ENCODE data around the gene EIF4E3. TPM values are rescaled to one million over a fixed set of nuclear protein-coding genes. Genes with fewer than 3 reads are reported as not detected.

EIF4E3 gene
- total and polyA plus RNA-seq, 10 of the 15 experiments (the other 5 are each of a cell fraction or from before 2014, with no cell fraction given), result 0.05 to 0.38 (median 0.16) TPM; not detected in 1

DNA sequence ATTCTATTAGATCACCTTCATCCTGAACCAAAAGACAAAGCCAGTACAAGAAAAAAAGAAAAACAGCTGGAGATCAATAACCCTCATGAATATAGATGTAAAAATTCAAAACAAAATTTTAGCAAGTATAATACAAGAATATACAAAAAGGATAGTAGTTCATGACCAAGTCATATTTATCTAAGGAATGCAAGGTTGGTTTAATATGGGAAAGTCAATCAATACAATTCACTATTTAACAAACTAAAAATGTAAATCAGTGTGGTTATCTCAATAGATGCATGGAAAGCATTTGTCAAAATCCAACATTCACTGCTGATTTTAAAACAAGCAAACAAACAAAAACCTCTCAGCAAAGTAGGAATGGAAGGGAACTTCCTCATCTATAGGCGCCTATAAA, 17.4 kb upstream of the EIF4E3 start:
- TF ChIP-seq REST (IDR thresholded peaks at IDR 0.05; ENCODE audit: low read depth, low read length), result no peak
- TF ChIP-seq, protein P1, sequence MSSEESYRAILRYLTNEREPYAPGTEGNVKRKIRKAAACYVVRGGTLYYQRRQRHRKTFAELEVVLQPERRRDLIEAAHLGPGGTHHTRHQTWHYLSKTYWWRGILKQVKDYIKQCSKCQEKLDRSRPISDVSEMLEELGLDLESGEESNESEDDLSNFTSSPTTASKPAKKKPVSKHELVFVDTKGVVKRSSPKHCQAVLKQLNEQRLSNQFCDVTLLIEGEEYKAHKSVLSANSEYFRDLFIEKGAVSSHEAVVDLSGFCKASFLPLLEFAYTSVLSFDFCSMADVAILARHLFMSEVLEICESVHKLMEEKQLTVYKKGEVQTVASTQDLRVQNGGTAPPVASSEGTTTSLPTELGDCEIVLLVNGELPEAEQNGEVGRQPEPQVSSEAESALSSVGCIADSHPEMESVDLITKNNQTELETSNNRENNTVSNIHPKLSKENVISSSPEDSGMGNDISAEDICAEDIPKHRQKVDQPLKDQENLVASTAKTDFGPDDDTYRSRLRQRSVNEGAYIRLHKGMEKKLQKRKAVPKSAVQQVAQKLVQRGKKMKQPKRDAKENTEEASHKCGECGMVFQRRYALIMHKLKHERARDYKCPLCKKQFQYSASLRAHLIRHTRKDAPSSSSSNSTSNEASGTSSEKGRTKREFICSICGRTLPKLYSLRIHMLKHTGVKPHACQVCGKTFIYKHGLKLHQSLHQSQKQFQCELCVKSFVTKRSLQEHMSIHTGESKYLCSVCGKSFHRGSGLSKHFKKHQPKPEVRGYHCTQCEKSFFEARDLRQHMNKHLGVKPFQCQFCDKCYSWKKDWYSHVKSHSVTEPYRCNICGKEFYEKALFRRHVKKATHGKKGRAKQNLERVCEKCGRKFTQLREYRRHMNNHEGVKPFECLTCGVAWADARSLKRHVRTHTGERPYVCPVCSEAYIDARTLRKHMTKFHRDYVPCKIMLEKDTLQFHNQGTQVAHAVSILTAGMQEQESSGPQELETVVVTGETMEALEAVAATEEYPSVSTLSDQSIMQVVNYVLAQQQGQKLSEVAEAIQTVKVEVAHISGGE (CRISPR knock-in tag; IDR thresholded peaks at IDR 0.05), result no peak
- TF ChIP-seq HCFC1 (IDR thresholded peaks at IDR 0.05; ENCODE audit: low read length), result no peak
- TF ChIP-seq TCF12 (IDR thresholded peaks at IDR 0.05; ENCODE audit: low read depth, low read length), result no peak
- TF ChIP-seq RELA (IDR thresholded peaks at IDR 0.05; ENCODE audit: borderline replicate concordance, partially characterized antibody), result no peak
- no peak for TF ChIP-seq HDAC2 (IDR thresholded peaks at IDR 0.05)
- no peak for TF ChIP-seq MLLT1 (IDR thresholded peaks at IDR 0.05)
- no peak for TF ChIP-seq RBBP5 (conservative IDR thresholded peaks at IDR 0.05)
- TF ChIP-seq HDGF (IDR thresholded peaks at IDR 0.05), result no peak
- no peak for TF ChIP-seq CREM (IDR thresholded peaks at IDR 0.05; ENCODE audit: low read depth)
- TF ChIP-seq PKNOX1 (IDR thresholded peaks at IDR 0.05), result no peak
- TF ChIP-seq TCF3 (IDR thresholded peaks at IDR 0.05; ENCODE audit: borderline replicate concordance, insufficient read depth, low read depth, low read length), result no peak
- no peak for TF ChIP-seq DPF2 (IDR thresholded peaks at IDR 0.05)
- no peak for TF ChIP-seq NR2F1 (conservative IDR thresholded peaks at IDR 0.05)
- no peak for TF ChIP-seq ESRRA (IDR thresholded peaks at IDR 0.05; ENCODE audit: low read length)
- TF ChIP-seq GABPA (IDR thresholded peaks at IDR 0.05; ENCODE audit: low read depth), result no peak
- TF ChIP-seq MXI1 (IDR thresholded peaks at IDR 0.05; ENCODE audit: low read depth, low read length), result no peak
- no peak for TF ChIP-seq FOS (IDR thresholded peaks at IDR 0.05; ENCODE audit: borderline replicate concordance, extremely low read depth, insufficient read length)
- DNase-seq (ENCODE audit: low read depth, low spot score), result no peak
- ChIA-PET POLR2A (no interaction called here), CTCF (interaction anchor here (1.4 kb wide), 1 partner anchor 12 kb away, joined by 5 read pairs; no protein-coding TSS in a partner anchor), SMC1A (ENCODE audit: uncharacterized antibody, unreplicated experiment) (no interaction called here), RAD21 (ENCODE audit: unreplicated experiment) (no interaction called here)
- H3K4me1 ChIP-seq (ENCODE audit: control insufficient read depth, insufficient read depth, low read length), result no peaks in the 10 kb centered on the region
- peaks cover 0 to 4% of the 10 kb centered on the region in 2 experiments; a peak in 2 of 4 replicates for H3K27me3 ChIP-seq (replicated peaks in 1 of 2; ENCODE audit: control insufficient read depth in 2 of 2, insufficient read depth in 2 of 2, low read length in 1 of 2)
- no peak overlapping the region for H3K27ac ChIP-seq (ENCODE audit: control insufficient read depth, insufficient read depth)
- no peak for ATAC-seq
- H3K9me3 ChIP-seq (replicated peaks; ENCODE audit: control insufficient read depth, insufficient read depth, low read length), result peaks cover 1% of the 10 kb centered on the region; the same call in 2 of the 3 replicates
- H2AFZ ChIP-seq (ENCODE audit: control insufficient read depth, low read depth, low read length), result no peak overlapping the region
- no peak overlapping the region for H3K9ac ChIP-seq (ENCODE audit: control insufficient read depth, insufficient read depth, low read length)
- no peaks in the 10 kb centered on the region for H3K36me3 ChIP-seq (ENCODE audit: control insufficient read depth in 2 of 2, insufficient read depth in 2 of 2, low read length in 1 of 2)
- BruUV-seq (replicated peaks), result no TSS peak
- no peak overlapping the region for H3K4me3 ChIP-seq
- FAIRE-seq, result no peak
- 100% methylated on average over 1 of the region's 1 CpG for WGBS (ENCODE audit: insufficient coverage, insufficient replicate concordance, low lambda C conversion rate, missing lambda C conversion rate)
- intact Hi-C loops (cut with micrococcal nuclease; ENCODE audit: unreplicated experiment), result no loop called here
- no peaks in the 10 kb centered on the region for H3K79me2 ChIP-seq (ENCODE audit: control insufficient read depth, insufficient read depth, low read length)
- in situ Hi-C loops (cut with MboI), result no loop called here
- H3K4me2 ChIP-seq (ENCODE audit: control insufficient read depth, insufficient read depth), result no peak overlapping the region
- H4K20me1 ChIP-seq (ENCODE audit: control insufficient read depth, insufficient read depth), result no peaks in the 10 kb centered on the region

All from GM12878 (cell line).